ENCODE results near the gene FBXW2.

FBXW2 gene

DNA sequence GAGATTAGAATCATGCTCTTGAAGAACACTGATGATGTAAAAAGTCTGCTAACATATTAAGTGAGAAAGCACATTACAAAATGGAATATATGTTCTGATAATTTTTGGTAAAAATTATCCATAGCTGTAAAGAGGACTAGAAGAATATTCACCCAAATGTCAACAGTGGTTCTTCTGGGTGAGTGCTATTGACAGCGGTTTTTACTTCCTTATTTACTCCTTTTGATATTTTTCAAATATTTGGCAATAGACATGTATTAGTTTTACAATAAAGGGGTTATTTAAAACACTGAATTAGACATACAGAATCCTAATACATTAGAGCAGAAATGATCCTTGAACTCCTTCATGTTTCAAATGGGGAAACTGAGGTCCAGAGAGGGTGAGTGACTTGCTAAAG, 52.0 kb downstream of the FBXW2 start:
- in situ Hi-C loops (cut with HindIII; ENCODE audit: low pct_ligation_motif_present, low sequenced_read_pairs): no loop called here
- DNase-seq: no peak
- Histone ChIP-seq H3K27ac (no peak overlapping the region), H3K4me3 (ENCODE audit: low read depth, low read length) (no peak overlapping the region), H3K27me3 (replicated peaks) (no peaks in the 10 kb centered on the region), H3K36me3 (replicated peaks) (no peaks in the 10 kb centered on the region)
- TF ChIP-seq, protein P1, sequence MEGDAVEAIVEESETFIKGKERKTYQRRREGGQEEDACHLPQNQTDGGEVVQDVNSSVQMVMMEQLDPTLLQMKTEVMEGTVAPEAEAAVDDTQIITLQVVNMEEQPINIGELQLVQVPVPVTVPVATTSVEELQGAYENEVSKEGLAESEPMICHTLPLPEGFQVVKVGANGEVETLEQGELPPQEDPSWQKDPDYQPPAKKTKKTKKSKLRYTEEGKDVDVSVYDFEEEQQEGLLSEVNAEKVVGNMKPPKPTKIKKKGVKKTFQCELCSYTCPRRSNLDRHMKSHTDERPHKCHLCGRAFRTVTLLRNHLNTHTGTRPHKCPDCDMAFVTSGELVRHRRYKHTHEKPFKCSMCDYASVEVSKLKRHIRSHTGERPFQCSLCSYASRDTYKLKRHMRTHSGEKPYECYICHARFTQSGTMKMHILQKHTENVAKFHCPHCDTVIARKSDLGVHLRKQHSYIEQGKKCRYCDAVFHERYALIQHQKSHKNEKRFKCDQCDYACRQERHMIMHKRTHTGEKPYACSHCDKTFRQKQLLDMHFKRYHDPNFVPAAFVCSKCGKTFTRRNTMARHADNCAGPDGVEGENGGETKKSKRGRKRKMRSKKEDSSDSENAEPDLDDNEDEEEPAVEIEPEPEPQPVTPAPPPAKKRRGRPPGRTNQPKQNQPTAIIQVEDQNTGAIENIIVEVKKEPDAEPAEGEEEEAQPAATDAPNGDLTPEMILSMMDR (IDR thresholded peaks at IDR 0.05; ENCODE audit: low read depth, low read length, missing control alignments): no peak

DNA sequence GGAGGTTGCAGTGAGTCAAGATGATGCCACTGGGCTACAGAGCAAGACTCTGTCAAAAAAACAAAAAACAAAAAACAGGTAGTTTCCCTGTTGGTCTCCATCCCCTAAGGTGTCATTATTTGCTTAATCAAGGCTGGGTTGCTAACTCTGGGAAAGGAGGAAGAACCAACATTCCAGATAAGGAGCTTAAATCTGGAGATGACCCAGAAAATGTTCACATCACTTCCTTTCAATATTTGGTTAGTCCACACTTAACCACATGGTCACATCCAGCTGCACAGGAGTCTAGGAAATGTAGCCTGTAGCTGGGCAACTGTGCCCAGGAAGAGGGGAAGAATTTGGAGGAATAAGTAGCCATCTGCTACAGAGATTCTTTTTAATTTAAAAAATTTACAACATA, 53.1 kb downstream of the FBXW2 start:
- no peak overlapping the region for H3K27ac ChIP-seq
- no peak overlapping the region for H3K4me3 ChIP-seq (ENCODE audit: low read depth, low read length)
- DNase-seq: no peak
- no peaks in the 10 kb centered on the region for H3K36me3 ChIP-seq (replicated peaks)
- no peaks in the 10 kb centered on the region for H3K27me3 ChIP-seq (replicated peaks)
- TF ChIP-seq, protein P1 (IDR thresholded peaks at IDR 0.05; ENCODE audit: low read depth, low read length, missing control alignments): no peak
- in situ Hi-C loops (cut with HindIII; ENCODE audit: low pct_ligation_motif_present, low sequenced_read_pairs): no loop called here

DNA sequence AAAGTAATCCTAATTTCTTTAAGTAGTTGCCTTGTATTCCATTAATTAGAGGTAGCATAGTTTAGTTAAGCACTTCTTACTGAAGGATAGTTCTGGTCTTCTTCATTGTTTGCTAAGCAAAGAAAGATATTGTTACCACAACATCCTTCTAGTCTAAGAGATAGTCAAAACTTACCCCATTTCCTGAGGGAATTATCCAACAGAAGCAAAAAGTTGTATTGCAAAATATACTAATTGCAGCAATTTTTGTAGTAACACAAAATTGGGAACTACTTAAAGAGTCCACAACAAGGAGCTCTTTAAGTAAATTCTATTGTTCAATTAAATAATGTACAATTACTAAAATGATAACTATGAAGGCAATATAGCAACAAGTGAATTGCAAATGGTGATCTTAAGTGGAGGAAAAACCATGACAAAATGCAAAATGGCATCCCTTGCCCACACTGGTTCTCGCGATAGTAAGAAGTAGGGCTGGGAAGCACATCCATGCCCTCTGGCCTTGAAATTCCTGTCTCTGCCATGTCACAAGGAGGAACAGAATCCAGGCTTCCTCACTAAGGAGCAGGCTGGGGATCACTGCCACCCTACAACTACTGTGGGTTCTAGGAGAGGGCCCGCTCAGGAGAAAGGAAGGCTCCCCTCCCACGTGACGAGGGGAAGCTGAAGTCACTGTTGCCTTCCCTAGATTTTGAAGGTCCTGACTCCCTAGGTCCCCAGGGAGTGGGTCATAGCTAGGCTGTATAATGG, 55.6 kb downstream of the FBXW2 start:
- in situ Hi-C loops (cut with HindIII; ENCODE audit: low pct_ligation_motif_present, low sequenced_read_pairs): no loop called here
- H3K4me3 ChIP-seq (ENCODE audit: low read depth, low read length): no peak overlapping the region
- no peak for DNase-seq
- H3K27ac ChIP-seq: no peak overlapping the region
- H3K27me3 ChIP-seq (replicated peaks): no peaks in the 10 kb centered on the region
- no peaks in the 10 kb centered on the region for H3K36me3 ChIP-seq (replicated peaks)
- TF ChIP-seq, protein P1 (IDR thresholded peaks at IDR 0.05; ENCODE audit: low read depth, low read length, missing control alignments): no peak

DNA sequence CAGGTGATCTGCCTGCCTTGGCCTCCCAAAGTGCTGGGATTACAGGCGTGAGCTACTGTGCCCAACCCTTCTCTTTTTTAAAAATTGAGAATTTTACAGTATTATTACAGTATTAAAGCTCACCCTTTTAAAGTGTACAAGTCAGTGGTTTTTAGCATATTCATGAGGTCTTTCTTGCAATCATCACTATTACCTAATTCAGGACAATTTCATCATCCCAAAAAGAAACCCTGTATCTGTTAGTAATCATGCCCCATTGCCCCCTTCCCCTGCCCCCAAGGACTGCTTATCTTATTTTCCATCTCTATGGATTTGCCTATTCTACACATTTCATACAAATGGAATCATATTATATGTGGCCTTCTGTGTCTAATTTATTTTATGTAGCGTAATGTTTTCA, 56.3 kb downstream of the FBXW2 start:
- in situ Hi-C loops (cut with HindIII; ENCODE audit: low pct_ligation_motif_present, low sequenced_read_pairs): no loop called here
- H3K4me3 ChIP-seq (ENCODE audit: low read depth, low read length): no peak overlapping the region
- H3K27me3 ChIP-seq (replicated peaks): no peaks in the 10 kb centered on the region
- DNase-seq: no peak
- H3K27ac ChIP-seq: no peak overlapping the region
- TF ChIP-seq, protein P1 (IDR thresholded peaks at IDR 0.05; ENCODE audit: low read depth, low read length, missing control alignments): no peak
- no peaks in the 10 kb centered on the region for H3K36me3 ChIP-seq (replicated peaks)

DNA sequence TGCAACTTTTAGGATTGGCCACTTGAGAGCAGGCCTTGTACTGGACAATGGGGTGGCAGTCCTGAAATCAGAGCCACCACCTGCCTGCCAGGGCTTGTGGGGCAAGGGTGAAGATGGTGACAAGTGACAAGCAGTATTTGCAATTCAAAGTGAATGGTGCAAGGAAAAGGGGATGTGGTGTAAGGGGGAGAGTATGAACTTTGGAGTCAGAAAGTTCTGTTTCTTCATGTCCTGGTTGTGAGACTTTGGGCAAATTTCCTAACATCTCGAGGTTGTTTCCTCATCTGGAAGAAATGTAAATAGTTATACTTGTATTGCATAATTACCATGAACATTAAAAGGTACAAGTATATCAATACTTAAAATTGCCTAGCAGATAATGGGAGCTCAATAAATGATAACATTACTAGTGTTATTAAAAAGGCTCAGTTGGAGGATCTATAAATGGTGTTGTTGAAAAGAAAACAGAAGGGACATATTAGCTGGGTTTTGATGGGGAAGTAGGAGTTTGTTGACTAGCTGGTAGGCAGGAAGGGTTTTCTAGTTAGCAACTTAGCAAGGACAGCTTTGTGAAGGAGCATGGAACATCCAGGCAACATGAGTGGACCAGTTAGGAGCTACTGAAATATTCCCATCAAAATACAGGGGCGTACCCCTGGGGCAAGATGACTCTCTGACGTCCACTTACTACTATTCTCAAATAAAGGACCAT, 57.6 kb downstream of the FBXW2 start:
- Histone ChIP-seq H3K36me3 (replicated peaks) (no peaks in the 10 kb centered on the region), H3K4me3 (ENCODE audit: low read depth, low read length) (no peak overlapping the region), H3K27ac (no peak overlapping the region), H3K27me3 (replicated peaks) (no peaks in the 10 kb centered on the region)
- DNase-seq: no peak
- in situ Hi-C loops (cut with HindIII; ENCODE audit: low pct_ligation_motif_present, low sequenced_read_pairs): no loop called here
- TF ChIP-seq, protein P1 (IDR thresholded peaks at IDR 0.05; ENCODE audit: low read depth, low read length, missing control alignments): no peak

Measured in brain microvascular endothelial cell (primary cell).